ENCODE measurements around the gene RAD51B.

RAD51B gene

GRCh38 chr14:68591786-68592185, 772.2 kb downstream of the RAD51B start:
- DNase-seq = no peak

DNA sequence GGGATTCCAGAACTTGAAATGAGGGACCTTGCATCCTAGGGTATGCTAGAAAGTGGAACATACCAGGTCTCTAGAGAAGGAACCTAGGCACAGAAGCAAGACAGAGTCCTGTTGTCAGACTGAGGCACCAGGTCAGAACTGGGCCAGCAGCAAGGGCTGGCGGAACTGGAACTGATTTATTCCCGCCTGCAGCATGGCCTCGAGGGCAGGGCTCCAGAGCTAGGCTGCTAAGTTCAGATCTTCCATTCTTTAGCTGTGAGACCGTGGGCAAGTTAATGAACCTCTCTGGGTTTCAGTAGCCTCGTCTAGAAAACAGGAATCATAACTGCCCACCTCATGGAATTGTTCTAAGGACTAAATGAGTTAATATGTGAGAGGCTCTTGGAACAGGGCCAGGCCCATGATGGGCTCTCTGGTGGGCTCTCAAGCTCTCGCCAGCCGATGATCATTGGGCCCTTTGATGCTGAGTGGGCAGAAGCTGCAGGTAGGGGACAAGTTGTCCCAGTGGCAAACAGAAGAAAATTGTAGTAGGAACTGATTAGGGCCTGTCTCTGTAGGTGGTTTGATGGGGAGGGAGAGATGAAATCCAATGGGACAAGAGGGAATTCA, 773.5 kb downstream of the RAD51B start:
- peak; percentile 41 for DNase-seq

DNA sequence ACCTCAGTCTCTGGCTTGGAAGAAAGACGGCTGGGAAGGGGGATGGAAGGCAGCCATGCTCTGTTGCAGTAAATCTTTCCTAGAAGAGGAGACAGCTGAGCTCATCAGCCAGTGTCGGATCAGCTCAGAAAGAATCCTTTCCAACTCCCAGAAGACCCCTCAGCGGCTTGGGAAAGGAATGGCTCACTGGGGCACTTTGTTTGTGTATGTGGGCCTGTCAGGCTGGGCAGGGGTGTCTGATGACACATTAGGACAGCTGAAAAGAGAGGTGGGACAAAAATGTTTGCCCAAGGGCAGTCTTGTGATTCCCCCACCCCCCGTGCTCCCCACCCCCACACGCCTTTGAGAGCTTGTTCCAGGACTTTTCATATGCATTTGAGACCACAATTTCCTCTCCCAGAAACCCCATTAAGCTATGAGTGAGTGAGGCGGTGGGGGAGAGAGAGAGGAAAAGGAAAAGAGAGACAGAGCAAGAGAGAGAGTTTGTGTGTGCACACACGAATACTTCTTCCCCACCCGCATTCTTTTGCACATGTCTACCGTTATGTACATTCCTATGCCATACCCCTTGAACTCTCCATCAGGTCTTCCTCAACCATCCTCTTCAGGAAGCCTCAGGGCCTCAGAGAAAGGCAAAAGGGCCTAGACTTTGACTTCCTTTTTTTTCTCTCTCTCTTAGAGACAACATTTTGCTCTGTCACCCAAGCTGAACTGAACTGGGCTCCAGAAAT, 774.4 kb downstream of the RAD51B start:
- DNase-seq = peak; percentile 10

DNA sequence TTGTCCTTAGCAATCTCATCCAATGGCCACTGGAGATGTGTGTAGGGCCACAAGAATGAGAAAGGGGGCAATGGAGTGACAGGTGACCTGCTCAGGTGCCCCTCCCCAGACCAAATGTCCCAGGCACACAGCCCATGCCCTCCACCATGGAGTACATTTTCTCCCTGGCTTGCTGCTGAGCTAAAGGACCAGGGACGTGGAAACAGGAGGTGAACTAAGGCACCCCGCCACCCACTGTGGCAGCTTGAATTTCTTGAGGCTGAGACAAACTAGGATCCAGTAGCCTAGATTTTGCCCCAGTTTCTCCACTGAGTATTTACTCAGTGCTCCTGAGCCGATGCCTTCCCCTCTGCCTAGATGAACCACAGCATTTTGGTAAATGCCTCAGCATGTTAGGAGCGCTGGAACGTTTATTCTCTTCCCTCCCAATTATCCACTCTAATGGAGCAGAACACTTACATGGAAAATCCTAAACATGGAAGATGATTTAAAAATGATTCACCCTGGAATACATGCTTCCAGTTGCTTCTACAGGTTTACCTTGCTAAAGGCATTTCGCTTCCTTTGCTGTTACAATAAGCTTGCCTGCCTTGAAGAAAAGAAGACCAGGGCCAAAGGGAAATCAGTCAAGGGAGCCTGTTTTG, 775.3 kb downstream of the RAD51B start:
- no peak for DNase-seq

- no peak for DNase-seq
These were observed 776.6 kb downstream of the RAD51B start for GRCh38 chr14:68596211-68596610.

DNA sequence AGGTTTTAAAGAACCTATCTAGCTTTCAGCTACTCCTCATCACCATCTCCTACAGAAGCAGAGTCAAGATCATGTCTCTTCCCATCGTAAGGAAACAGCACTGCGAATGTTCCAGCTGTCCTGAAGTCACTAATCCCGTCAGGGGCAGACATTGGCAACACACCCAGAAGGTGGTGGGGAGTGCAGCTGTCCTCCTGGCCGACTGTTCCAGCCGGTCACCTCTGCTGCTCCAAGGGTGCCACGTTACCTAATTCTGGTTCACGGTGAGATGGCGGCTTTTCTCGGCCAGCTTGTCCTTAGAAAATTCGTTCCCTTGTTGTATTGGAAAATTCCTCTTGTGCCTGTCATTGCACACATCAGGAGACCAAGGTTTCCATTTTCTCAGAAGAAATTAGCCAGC, 777.1 kb downstream of the RAD51B start:
- no peak for DNase-seq

- DNase-seq = no peak
These were observed 778.5 kb downstream of the RAD51B start for GRCh38 chr14:68598089-68598488.

GRCh38 chr14:68598621-68599447, 779.3 kb downstream of the RAD51B start:
- no peak for DNase-seq

DNA sequence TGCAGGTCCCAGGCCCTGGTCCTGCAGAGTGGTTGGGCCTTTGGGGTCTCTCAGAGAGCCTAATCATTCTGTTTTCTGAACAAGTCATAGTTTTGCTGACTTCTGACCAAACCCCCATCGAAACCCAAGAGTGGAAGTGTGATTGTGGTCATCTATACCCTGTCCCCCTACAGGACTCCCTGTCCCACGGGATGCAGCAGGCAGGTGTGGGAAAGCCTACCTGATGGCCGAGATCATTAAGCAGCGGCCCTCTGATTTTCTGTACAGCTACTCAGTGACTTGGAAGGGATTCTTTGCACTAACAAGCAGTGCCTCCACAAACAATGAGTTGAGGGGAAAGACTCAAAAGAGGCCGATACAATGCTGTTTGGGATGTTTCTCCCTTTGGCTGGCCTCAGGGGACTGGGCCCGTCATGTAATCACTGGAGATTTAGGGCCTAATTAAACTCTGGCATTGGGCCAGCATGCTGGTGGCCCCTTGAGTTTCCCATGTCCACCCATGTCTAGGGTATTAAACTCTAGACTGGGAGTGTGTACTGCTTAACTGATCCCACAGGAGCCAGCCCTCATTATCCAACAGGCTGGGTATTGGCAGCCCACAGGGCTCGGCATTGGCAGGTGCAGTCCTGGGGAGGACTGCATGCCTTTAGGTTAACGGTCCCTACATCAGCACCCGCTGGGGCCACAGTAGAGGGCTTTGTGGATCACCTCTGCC, 780.5 kb downstream of the RAD51B start:
- DNase-seq = no peak

DNA sequence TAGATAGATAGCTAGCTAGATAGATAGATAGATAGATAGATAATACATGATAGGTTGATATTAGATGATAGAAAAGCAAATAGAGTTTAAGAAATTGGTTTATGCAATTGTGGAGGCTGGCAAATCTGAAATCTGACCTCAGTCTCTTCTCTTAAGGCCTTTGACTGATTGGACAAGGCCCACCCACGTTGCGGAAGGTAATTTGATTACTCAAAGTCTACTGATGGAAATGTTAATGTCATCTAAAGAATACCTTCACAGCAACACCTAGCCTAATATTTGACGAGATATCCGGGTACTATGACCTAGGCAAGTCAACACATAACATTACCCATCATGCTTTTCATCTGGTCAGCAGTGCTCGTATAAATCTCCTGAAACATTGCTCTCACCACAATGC, 782.9 kb downstream of the RAD51B start:
- no peak for DNase-seq

GRCh38 chr14:68603533-68604360, 784.2 kb downstream of the RAD51B start:
- no peak for DNase-seq

DNA sequence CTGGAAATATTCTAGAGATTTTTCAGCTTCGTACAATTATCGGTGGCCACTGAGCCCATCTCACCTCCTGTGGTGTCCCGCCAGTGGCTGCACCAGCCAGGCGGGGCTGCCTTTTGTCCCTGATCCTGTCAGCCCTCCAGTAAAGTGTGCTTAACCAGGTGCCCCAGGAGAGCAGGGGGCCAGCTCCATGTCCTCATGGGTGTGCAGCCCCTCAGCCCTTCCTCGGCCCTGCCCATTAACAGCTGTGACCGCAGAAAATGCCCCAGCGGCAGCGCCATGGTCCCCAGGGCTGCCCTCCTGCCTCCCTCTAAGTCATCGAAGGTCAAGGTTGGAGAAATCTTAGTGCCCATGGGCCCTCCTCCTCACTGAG, 784.8 kb downstream of the RAD51B start:
- DNase-seq = no peak

DNA sequence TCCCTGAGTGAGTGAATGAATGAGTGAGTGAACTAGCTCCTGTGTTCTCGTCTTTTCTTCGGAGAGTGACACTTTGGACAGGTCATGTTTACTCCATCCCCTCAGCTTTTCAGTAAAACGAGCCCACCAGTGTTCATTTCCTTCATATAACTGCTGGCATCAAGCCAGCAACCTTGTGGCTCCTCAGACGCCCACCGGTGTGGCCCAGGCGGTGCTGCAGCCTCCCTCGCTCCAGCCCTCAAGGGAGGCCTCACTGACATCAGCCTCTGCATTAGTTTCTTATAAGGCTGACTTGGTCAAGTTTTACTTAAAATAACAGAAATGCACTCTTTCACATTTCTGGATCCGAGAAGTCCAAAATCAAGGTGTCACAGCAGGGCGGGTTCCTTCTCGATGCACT, 785.2 kb downstream of the RAD51B start:
- no peak for DNase-seq

DNA sequence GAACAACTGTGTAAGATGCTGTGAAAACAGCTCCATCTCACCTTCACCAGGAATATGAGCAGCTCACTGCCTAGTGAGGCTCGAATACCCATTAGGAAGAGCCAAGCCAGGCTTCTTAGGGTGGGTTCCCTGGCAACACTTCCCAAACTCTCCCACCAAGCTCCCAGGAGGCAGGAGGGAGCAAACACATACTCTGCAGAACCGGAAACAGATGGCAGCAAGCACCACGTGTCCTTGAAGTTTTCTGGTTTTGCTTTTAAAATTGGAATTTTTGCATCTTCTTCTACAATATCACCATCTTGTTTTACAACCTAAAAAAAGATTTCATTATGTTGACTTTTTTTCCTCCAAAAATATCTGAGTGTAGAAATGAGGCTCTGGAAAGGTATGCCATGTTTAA, 786.6 kb downstream of the RAD51B start:
- no peak for DNase-seq

GRCh38 chr14:68606644-68607043, 787.1 kb downstream of the RAD51B start:
- no peak for DNase-seq

- DNase-seq = no peak
These were observed 787.7 kb downstream of the RAD51B start for GRCh38 chr14:68607081-68607866.

DNA sequence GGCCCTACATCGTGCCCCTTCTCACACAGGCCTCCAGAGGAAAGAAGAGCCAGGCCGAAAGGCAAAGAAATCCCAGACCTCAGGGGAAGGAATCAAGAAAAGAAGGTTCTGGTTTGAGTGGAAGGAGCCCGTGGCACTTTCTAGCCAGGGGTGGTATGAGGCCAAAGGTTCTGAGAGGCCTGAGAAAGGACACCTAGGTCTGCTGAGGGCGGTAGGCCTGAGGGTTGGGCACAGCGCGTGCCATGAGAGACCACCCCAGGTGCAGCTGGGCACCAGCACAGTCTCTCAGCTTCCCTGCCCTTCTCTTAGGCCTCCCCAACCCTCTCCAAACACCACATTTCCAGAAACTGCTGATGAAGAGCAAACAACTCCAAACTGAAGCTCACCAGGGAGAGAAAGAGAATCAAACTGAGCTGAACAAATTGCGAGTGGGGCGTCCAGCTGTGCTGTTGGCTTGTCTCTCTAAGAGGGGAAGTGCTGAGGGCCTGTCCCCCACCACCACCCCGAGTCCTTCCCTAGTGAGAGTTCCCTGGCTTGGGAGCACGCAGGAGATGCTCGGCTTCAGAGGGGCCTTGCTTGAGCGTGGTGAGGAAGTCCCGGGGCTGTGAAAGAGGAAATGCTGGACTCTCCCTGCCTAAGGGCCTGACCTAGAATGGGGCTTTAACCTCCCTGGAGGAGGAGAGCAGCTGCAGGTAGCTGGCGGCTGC, 788.4 kb downstream of the RAD51B start:
- DNase-seq = no peak

- no peak for DNase-seq
These were observed 789.0 kb downstream of the RAD51B start for GRCh38 chr14:68608574-68608962.

DNA sequence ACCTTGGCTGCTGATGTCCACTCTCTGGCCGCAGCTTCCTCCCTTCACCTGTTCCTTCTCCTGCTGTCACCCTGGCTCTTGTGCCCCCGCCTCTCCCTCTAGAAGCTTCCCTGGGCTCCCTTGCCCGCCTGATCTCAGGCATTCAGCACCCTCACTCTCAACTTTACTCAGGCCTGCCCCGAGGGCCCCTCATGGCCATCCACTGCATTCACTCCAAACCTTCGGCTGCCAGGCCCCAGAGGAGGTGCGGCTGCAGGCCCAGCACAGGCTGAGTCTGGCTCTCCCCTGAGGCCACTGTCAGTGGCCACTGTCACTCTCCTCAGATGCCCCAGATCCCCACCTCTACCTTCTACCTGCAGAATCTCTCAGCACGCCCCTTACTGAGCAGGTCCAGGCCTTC, 789.4 kb downstream of the RAD51B start:
- no peak for DNase-seq

DNA sequence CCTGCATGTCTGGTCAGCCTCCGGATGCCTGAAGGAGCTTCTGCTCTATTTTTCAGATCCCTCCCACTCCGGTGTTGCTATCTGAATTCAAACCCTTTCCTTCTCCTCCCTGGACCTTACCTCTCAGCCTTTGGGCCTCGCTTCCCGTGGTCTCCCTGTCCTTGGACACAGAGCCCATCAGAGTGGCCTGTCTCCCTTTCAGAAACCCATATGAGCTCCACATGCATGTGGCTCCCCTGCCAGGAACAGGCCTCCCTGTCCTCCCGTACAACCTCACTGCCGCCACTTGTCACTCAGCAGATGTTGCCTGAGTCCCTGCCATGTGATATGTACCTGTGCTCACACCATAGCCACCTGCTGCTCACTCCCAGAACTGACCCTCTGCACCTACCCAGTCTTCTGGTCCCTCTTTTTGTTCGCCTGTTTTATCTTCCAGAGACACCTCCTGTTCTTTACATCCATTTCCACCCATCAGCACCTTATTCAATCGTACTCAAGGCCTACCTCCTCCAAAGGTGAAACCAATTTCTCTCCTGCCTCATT, 790.7 kb downstream of the RAD51B start:
- no peak for DNase-seq

All from activated effector memory CD4-positive, alpha-beta T cell treated with anti-CD3 and anti-CD28 coated beads, Interleukin-2, amount 50 U/mL, for 16 hours (primary cell).